Ishikawa (cell line): ENCODE results near the gene NT5DC3.

Source experiments
- CEBPB ChIP-seq: IDR thresholded peaks from 2 replicates; pipeline ENCODE4 v1.6.1; 2012
- CREB1 ChIP-seq: IDR thresholded peaks from 2 replicates; pipeline ENCODE4 v1.6.1; 2012; ENCODE audit warnings: low read depth
- EGR1 ChIP-seq: IDR thresholded peaks from 2 replicates; pipeline ENCODE4 v1.6.1; 2012
- EP300 ChIP-seq: IDR thresholded peaks from 2 replicates; pipeline ENCODE4 v1.6.1; 2012; ENCODE audit warnings: borderline replicate concordance
- NFIC ChIP-seq: IDR thresholded peaks from 2 replicates; pipeline ENCODE4 v1.6.1; 2012
- RAD21 ChIP-seq: IDR thresholded peaks from 2 replicates; pipeline ENCODE4 v1.6.1; 2012; ENCODE audit warnings: low read depth
- REST ChIP-seq: IDR thresholded peaks from 2 replicates; pipeline ENCODE4 v1.6.1; 2012; ENCODE audit warnings: low read depth, mild to moderate bottlenecking
- TAF1 ChIP-seq: IDR thresholded peaks from 2 replicates; pipeline ENCODE4 v1.6.1; 2012; ENCODE audit warnings: low read depth, mild to moderate bottlenecking
- YY1 ChIP-seq: IDR thresholded peaks from 2 replicates; pipeline ENCODE4 v1.6.1; 2012; ENCODE audit warnings: low read depth
- ZBTB7A ChIP-seq: IDR thresholded peaks from 2 replicates; pipeline ENCODE4 v1.6.1; 2012; ENCODE audit warnings: low read depth
- TF ChIP-seq, protein P1 (sequence below): IDR thresholded peaks from 2 replicates; pipeline ENCODE4 v1.6.1; 2012
- TF ChIP-seq, protein P2 (sequence below): IDR thresholded peaks from 2 replicates; pipeline ENCODE4 v1.6.1; 2012

GRCh38 chr12:103887738-103888137 is 46.7 kb upstream of the NT5DC3 start:
- TF ChIP-seq RAD21 (no peak), NFIC (no peak), CREB1 (no peak), EP300 (no peak), TAF1 (no peak), REST (no peak), CEBPB (no peak), ZBTB7A (no peak), YY1 (no peak), EGR1 (no peak)
- TF ChIP-seq, protein P1, sequence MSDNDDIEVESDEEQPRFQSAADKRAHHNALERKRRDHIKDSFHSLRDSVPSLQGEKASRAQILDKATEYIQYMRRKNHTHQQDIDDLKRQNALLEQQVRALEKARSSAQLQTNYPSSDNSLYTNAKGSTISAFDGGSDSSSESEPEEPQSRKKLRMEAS, result no peak
- TF ChIP-seq, protein P2, sequence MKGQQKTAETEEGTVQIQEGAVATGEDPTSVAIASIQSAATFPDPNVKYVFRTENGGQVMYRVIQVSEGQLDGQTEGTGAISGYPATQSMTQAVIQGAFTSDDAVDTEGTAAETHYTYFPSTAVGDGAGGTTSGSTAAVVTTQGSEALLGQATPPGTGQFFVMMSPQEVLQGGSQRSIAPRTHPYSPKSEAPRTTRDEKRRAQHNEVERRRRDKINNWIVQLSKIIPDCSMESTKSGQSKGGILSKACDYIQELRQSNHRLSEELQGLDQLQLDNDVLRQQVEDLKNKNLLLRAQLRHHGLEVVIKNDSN, result no peak
